Right lobe of liver (tissue), 4 donors: ENCODE results near the gene FLYWCH2.

ENCODE experiments used
- CTCF ChIP-seq, 4 donors: fragments of 200-600 bp in 3 of 4; fragments of 450-650 bp in 1 of 4; IDR thresholded peaks; one replicate each; pipeline versions ENCODE4 v1.5.1 to v1.8.0; 2016 to 2022; ENCODE audit warnings: antibody characterized with exemption in 4 of 4, mild to moderate bottlenecking in 2 of 4
- POLR2A ChIP-seq: fragments of 450-650 bp; IDR thresholded peaks from one replicate; pipeline ENCODE4 v1.6.1; 2017; ENCODE audit warnings: antibody characterized with exemption, mild to moderate bottlenecking
- donor health status: DM: no; HTN: no; CAD: no.
- donor health status: DM: no; HTN: no; CAD: no.
- donor health status: DM: no; HTN: yes; CAD: no.

GRCh38 chr16:2874912-2875362, 8.1 kb upstream of the FLYWCH2 start:
- TF ChIP-seq CTCF (IDR thresholded peaks at IDR 0.05) (peak; percentile 89 to 95 (median 93)), POLR2A (no peak)
